ENCODE results near the gene TRAPPC12.

- no peak for TF ChIP-seq EZH2 (IDR thresholded peaks at IDR 0.05; ENCODE audit: borderline replicate concordance, low read length)
- TF ChIP-seq, protein P1, sequence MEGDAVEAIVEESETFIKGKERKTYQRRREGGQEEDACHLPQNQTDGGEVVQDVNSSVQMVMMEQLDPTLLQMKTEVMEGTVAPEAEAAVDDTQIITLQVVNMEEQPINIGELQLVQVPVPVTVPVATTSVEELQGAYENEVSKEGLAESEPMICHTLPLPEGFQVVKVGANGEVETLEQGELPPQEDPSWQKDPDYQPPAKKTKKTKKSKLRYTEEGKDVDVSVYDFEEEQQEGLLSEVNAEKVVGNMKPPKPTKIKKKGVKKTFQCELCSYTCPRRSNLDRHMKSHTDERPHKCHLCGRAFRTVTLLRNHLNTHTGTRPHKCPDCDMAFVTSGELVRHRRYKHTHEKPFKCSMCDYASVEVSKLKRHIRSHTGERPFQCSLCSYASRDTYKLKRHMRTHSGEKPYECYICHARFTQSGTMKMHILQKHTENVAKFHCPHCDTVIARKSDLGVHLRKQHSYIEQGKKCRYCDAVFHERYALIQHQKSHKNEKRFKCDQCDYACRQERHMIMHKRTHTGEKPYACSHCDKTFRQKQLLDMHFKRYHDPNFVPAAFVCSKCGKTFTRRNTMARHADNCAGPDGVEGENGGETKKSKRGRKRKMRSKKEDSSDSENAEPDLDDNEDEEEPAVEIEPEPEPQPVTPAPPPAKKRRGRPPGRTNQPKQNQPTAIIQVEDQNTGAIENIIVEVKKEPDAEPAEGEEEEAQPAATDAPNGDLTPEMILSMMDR (conservative IDR thresholded peaks at IDR 0.05 in 1 of 2, IDR thresholded peaks at IDR 0.05 in 1 of 2; ENCODE audit: extremely low read depth in 1 of 2, insufficient read depth in 1 of 2, low read depth in 1 of 2, low read length in 2 of 2) = no peak
Measured at GRCh38 chr2:3403587-3404334, 24.3 kb downstream of the TRAPPC12 start.
